Stimulated activated CD8-positive, alpha-beta memory T cell treated with anti-CD3 and anti-CD28 coated beads, Interleukin-15, amount 100 ng/mL, for 48 hours (primary cell): Measurements from ENCODE around the gene FAM20C.
"Not testable (repeated sequence)": the region's sequence is repeated elsewhere in the genome, so short reads cannot be mapped to it uniquely, and the experiment has no call there.

Experiments used
- DNase-seq, 2 donors: peaks; one replicate each; pipeline ENCODE4 v3.0.0-alpha.2; 2020; ENCODE audit warnings: low read depth in 2 of 2

Gene FAM20C

DNA sequence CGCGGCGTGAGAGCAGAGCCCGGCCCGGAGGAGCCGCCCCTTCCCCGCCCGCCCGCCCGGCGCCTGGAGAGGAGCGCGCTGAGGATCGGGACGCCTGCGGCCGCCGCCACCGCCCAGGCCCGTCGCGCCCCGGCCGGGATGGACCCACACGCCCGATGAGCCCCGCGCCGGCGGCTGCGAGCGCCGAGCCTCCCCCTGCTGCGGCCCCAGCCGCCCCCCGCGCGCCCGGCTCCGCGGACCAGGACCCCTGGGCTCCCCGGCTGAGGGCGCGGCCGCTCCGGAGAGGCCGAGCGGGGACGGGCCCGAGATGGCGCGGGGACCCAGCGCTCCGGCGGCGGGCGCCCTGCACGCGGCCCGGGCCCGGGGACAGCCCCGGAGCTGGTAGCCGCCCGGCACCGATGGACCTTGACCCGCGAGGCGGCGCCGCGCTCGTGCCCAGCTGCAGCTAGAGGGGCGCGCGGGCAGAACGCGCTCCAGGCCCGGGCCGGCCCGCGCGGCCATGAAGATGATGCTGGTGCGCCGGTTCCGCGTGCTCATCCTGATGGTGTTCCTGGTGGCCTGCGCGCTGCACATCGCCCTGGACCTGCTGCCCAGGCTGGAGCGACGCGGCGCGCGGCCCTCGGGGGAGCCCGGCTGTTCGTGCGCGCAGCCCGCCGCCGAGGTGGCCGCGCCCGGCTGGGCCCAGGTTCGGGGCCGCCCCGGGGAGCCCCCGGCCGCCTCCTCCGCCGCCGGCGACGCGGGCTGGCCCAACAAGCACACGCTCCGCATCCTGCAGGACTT lies 520 bp downstream of the FAM20C start:
- no peak for DNase-seq

DNA sequence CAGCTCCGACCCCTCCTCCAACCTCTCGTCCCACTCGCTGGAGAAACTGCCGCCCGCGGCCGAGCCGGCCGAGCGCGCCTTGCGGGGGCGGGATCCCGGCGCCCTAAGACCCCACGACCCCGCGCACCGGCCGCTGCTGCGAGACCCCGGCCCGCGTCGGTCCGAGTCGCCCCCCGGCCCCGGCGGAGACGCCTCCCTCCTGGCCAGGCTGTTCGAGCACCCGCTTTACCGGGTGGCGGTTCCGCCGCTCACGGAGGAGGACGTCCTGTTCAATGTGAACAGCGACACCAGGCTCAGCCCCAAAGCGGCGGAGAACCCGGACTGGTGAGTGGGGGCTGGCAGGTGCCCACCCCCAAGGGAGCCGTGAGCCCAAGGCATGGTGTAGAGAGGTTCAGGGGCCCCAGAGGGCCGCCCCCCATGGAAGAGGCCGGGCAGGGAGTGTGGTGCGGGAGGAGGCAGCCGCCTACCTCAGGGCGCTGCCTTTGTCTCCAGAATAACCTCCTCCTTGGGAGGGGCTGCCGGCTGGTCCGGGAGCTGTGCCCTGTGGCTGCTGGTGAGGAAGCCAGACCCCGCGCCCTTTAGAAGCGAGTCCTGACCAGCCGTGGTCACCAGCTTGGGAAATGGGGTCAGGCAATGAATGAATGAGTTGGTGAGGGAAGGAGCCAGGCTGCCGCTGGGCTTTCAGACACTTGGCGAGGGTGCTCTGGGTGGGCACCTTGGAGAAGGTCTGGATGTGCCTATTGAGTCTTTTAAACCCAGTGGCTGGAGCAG lies 1.3 kb downstream of the FAM20C start:
- DNase-seq, result no peak

DNA sequence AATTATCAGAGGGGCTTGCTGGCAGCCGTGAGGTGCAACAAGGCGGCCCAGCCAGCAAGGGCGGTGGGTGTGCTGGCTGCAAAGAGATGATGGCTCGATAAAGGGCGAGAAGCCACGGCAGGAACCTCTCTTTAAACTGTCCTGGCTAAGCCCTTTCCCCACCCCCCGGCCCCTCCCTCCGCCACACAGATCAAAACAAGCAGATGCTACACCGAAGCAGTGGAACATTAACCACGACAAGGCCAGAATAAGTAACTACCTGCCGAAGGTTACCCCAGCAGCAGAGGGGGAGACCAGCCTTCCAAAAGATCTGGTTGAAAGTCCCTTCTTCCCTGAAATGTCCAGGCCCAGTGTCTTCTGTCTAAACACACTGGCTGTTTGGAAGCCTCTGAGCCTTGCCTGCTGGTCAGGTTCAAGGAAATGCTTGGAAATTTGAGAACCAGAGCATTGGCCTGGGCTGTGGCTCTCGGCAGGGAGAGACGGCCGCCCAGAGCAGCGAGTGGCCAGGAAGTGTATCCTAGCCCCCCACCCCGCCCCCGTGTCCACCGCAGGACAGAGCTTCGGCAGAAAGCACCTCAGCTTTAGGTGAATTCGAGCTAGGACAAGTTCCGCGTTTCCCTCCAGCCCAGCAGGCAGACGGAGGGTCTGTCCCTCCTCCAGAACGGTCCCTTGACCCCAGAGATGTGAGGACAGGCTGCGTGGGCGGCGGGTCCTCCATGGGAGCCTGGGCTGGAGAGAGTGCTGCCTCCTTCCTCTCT lies 2.1 kb downstream of the FAM20C start:
- DNase-seq, result no peak

DNA sequence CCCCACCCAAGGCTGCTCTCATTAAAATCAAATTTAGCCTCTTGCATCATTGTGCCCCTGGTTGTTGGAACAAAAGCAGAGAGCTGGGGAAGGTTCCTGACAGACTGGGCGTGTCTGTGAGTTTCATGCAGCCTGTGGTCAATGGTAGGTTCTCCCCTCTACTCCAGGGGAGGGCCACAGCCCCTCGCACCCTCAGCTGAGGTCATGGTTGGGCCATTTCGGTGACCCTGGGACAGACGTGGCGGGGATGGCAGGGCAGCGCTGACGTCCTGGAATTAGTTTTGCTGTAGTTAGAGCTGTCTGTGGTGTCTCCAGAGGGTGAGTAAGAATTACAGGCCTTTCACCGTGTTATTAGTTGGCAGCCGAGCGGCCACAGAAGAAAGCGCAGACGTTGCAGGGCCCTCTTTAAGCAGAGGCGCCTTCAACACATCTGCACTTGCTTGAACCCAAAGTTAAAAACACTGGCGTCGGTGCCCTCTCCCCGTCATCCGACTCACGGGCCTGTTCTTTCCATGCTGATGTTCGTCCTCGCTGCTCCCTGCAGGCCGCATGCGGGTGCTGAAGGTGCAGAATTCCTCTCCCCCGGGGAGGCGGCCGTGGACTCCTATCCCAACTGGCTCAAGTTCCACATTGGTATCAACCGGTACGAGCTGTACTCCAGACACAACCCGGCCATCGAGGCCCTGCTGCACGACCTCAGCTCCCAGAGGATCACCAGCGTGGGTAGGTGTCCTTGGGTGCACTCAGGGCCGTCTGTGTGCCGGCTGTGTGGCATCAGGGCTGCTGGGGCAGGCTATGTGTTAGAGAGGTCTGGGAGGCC lies 2.8 kb downstream of the FAM20C start:
- no peak for DNase-seq

DNA sequence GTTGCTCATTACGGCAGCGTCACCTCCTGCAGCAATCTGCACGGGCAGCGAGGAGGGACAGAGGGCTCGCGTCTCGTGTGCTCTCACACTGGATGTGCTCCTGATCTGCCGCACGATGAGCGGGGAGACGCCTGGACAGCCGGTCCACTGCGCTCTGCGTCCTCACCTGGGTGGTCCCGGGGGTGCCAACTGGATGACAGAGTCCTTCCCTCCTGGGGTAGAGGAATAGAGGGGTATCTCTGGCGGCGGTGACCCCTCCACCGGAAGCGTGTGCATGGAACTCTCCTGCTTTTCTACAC lies 3.4 kb downstream of the FAM20C start:
- no peak for DNase-seq

DNA sequence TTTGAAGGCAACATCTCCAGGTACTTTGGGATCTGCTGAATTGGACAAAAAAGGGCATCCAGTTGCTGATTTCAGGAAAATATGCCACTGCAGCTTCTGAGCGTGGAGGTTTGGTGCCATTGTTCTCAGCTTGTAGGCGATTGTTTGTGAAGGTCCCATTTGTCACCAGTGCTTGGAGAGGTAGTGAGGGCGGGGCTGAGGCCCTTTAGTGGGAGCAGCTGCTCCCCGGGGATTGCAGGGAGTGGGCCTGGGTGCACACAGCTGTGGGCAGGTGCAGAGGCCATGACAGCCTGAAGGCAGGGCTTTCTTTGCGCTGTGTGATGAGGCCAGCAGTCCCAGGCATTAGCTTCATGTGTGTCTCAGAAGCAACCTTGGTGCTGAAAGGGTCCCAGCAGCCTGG lies 3.9 kb downstream of the FAM20C start:
- no peak for DNase-seq

DNA sequence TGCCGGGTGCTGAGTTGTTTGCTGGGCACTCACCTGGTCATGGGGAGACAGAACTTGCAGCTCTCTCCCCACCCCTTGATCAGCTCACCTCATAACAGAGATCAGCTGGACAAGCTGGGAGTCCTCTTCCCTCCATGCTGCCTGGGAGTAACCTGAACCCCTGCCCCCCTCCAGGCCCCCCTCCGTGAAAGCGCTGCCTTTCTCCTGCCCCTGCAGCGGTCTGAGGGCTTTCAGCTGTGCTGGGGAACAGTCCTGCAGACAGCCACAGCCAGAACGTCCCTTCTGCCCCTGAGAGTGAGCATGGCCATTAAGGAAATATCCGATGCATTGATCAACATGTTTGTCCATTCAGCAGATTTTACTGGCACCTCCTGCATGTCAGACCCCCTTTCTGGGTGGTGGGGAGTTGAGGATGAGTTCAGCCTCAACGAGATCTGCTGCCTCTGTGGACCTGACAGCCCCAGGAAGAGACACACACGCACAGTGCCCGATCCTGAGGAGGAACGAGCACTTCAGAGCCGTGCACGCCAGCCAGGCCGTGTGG lies 4.5 kb downstream of the FAM20C start:
- no peak for DNase-seq

DNA sequence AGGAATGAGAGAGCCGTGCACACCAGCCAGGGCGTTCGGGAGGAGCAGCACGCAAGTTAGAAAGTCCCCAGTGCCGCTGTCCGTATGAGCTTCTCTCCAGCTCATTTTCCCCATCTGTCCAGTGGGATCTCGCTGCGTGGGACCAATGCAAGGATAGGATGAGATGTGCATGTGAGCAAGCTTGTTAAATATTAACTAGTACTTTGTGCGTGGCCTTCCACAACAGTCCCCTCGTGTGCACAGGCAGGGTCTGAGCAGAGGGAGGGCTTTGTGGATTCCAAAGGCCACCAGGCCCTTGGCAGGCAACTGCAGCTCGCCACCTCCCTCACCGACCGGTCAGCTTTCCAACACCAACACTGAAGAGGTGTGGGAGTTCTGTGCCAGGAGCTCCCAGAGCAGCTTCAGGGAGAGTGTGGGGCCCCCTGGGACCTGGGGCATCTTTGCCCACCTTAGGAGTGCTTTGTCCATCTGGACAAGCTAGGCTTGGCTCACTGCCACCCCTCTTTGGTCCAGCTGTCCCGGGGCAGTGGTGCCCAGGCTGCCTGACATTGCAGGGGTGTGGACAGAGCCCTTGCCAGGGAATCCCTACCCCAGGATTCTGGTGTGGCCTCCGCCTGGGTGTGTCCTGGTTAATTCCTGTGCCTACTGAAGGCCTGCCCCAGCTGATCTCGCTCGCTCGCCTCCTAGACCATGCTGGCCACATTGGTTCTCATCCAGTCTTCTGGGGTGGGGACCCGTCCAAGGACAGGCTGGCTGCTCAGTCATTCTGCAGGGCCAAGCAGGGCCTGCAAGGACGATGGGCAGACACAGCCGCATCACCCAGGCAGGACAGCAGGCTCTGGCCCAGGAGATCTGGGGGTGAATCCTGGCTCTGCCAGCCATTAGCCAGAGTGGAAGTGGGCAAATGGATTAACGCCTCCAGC lies 5.3 kb downstream of the FAM20C start:
- no peak for DNase-seq

DNA sequence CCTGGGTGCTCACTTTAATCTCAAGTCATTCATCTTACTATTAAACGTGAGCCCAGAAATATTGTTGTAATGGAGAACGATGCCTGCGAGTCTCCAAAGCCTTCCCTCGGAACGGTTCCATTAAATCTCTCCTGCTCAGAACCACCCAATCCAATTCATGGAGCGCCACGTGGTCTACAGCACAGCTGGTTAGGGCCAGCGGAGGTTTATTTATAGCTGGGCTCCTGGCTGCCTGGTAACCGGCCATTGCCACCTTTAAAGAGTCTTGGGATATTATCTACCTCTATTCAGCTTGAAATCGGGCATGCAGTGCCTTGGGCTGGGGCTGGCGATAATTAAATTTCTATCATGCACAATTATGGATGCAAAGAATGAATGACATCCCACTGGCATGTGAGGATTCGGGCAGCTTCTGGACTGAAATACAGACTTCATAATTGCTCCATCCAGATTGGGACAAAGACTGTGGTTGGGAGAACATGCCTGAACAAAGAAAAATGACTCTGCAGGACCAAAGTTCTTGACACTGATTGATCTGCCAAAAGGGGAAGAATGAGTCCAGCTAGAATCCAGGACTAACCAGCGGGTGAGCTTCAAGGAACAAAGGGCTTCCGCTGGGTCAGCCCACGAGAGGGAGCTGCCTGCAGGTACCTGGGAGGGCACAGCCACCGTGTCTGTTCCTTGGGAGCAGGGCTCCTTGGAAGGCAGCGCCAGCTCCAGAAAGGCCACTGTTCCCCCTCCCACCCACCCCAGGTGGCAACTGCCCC lies 7.3 kb downstream of the FAM20C start:
- no peak for DNase-seq

DNA sequence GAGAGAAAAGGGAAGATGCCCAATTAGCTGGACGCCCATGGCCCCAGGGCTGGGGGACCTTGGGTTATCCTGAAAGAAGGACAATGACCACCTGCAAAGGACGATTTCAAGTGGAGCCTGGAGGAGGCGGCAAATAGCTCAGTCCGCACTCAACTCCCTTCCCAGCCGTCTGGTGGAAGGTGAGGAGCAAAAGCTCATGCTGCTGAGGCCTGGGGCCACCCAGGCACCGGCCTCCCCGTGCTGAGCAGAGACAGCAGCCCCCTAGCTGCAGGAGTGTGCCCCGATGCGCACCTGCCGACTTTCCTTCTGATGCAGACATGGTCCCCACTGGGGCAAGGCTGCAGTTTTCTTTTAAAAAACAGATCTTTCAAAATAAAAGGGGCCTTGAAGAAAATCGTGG lies 7.9 kb downstream of the FAM20C start:
- no peak for DNase-seq

DNA sequence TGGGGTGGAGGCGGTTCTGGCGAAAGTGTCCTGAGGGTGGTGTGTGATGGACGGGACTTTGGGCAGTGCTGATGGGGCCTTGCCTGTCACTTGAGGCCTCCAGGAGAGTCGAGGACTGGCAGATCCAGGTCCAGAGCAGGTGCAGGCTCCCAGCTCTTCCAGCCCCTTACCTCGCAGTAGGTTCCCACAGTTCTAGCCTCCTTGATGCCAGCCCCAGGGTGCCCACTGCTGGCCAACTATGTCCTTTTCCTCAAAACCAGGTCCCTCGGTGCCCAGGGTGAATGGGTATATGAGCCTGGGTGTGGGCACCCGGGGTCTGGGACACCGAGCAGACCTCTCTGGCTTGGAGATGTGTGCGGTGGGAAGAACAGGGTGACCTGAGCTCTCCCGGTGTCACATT lies 8.3 kb downstream of the FAM20C start:
- DNase-seq, result no peak

DNA sequence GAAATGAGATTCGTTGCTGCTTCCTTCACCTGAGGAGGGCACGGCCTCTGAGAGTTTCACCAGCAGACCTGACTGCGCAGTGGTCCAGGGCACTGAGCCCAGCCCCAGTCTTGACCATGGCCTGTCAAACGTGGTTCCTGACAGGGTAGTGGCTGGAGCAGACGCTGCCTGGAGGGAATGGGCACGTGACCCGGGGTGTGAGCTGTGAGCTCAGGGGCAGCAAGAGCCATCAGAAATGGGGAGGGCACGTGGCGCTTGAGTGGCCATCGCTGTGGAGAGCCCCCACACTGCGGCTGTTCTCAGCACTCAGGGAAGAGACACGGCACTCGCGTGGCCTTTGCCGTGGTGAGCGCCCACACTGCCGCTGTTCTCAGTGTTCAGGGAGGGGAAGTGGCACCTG lies 12.0 kb downstream of the FAM20C start:
- no peak for DNase-seq

DNA sequence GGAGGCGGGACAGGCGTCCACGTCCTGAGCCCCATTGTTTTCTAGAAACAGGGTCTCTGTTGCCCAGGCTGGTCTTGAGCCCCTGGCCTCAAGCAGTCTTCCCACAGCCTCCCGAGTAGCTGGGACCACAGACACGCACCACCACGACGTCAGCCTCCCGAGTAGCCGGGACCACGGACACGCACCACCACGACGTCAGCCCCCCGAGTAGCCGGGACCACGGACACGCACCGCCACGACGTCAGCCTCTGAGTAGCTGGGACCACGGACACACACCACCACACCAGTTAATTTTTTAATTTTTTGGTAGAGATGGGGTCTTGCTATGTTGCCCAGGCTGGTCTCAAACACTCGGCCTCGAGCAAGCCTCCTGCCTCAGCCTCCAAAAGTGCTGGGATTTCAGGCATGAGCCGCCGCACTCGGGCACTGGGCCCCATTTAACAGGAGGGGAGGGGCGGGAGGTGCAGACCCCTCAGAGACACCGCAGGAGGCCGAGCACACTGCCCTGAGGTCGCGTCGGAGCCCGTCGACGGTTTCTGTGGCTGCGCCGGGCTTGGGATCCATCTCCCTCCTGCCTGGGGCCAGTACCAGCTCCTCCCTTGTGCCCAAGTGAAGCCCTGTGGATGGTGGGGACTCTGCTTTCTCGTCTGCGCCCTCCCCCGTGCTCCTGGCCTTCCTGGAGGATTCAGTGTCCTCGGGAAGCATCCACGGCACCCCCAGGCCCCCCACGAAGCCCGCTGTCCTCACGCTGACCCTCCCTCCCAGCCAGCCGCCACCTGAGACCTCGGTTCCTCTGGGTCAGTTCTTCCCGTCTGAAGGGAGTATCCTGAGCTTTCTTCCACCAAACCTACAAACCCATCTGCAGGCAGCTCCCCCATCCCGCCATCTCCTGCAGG lies 13.0 kb downstream of the FAM20C start:
- no peak for DNase-seq

DNA sequence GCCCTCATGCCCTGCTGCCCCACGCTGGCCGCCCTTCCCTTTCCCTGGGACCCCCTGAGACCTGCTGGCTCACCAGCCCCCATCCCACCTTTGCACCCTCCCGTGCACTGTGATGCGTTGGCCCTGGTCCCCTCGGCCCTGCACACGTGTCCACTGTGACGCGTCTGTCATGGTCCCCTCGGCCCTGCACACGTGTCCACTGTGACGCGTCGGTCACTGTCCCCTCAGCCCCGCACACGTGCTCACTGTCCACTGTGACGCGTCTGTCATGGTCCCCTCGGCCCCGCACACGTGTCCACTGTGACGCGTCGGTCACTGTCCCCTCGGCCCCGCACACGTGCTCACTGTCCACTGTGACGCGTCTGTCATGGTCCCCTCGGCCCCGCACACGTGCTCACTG lies 14.0 kb downstream of the FAM20C start:
- DNase-seq, result not testable (repeated sequence)

DNA sequence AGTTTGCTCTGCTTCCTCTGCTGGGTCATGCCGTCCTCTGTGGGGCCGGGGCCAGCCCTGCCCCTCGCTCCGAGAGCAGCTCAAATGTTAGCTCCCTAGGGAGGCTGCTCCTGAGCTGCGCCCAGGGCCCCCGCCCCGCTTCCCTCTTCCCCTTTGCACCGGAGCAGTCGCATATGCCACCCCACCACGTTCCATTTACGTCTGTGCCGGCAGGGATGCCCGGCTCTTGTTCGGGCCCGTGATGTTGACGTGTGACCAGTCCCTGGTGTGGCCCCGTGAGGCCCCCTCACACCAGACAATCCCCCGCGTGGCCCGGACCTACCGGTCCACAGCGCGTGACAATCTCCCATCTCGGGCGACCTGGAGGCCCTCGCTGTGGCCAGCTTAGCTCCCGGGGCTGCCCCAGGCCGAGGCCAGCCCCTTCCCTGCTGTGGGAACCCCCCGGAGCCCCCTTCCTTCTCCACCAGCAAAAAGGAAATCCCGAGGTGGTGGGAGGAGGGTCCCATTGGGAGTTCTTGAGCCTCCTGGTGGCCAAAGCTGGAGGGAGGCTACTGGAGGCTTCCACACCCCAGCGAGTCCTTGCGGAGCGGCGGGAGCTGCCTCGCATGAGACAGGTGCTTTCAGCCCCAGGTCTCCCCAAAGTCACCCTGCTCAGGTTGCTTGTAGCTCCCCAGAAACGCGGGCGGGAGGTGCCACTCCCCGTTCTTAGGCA lies 15.2 kb downstream of the FAM20C start:
- no peak for DNase-seq

DNA sequence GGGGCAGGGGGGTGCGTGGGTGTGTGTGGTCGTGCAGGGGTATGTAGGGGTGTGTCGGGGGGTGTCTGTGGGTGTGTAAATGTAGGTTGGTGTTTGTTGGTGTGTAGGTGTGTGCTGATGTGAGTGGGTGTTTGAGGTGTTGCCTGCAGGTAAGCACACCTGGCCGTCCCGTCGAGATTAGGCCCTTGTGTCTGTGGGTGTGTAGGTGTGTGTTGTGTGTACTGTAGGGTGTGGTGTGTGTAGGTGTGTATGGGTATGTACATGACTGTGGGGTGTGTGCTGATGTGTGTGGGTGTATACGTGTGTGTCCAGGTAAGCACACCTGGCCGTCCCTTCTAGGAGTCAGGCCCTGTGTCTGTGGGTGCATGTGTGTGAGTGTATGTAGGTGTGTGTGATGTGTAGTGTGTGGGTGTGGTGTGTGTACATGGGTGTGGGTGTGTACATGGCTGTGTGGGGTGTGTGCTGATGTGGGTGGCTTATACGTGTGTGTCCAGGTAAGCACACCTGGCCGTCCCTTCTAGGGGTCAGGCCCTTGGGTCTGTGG lies 15.8 kb downstream of the FAM20C start:
- no peak for DNase-seq

DNA sequence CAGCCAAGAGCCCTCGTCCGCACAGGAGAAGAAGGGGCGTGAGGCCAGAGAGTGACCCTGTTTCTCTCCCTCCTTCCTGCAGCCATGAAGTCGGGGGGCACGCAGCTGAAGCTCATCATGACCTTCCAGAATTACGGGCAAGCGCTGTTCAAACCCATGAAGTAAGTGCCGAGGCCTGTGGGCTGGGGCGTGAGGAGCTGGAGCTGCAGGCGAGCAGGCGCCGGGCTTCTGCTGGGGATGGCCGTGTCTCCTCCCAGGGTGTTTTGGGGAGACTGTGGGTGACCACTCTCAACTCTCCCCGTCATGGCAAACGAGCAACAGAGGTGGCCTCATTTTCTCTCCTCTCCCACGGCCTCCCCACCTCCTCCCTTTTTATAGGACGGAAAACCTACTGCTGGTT lies 16.4 kb downstream of the FAM20C start:
- DNase-seq, result no peak

DNA sequence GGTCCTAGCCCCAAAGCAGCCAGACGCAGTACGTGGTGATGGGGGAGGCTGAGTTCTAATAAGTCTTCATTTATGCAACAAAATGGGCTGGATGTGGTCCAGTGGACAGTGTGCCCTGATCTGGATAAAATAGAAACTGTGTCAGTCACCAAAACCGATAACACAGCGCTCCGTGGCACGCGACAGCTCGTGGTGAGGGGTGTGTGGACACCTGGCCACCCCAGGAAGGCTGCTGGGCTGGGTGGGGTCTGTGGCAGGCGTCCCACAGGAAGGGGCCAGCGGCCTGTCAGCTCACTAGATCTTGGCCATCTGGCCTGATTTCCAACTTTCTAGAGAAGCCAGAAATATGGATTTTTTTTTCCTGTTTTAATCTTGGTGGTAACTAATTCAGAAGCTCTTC lies 17.0 kb downstream of the FAM20C start:
- DNase-seq, result no peak
